KMS-11 (cell line): ENCODE data around the gene PPP2R5A.
"Not testable (repeated sequence)": the region's sequence is repeated elsewhere in the genome, so short reads cannot be mapped to it uniquely, and the experiment has no call there.

Experiments
- H2AFZ ChIP-seq: fragments of 200-600 bp; sonication (generic); 2 replicates; pipeline ENCODE4 v1.6.1; 2016; ENCODE audit warnings: antibody characterized with exemption, mixed run types, low read depth
- H3K27ac ChIP-seq: fragments of 200-600 bp; sonication (generic); 2 replicates; pipeline ENCODE4 v1.6.1; 2016; ENCODE audit warnings: mild to moderate bottlenecking, mixed run types
- H3K27me3 ChIP-seq: fragments of 200-600 bp; sonication (generic); 2 replicates; pipeline ENCODE4 v1.6.1; 2017; ENCODE audit warnings: mild to moderate bottlenecking, low read depth, mixed run types, moderate library complexity; ENCODE audit not compliant: insufficient read depth
- H3K36me3 ChIP-seq: fragments of 200-600 bp; sonication (generic); 2 replicates; pipeline ENCODE4 v1.6.1; 2017; ENCODE audit warnings: mild to moderate bottlenecking, mixed run types; ENCODE audit not compliant: insufficient read depth
- H3K4me1 ChIP-seq: fragments of 200-600 bp; sonication (generic); 2 replicates; pipeline ENCODE4 v1.6.1; 2016; ENCODE audit warnings: mild to moderate bottlenecking, low read depth, mixed run types; ENCODE audit not compliant: poor library complexity, severe bottlenecking
- H3K4me2 ChIP-seq: fragments of 200-600 bp; sonication (generic); 2 replicates; pipeline ENCODE4 v1.7.0; 2016; ENCODE audit warnings: mild to moderate bottlenecking, mixed run types
- H3K4me3 ChIP-seq: fragments of 200-600 bp; sonication (generic); IDR thresholded peaks from 2 replicates; pipeline ENCODE4 v1.6.1; 2017; ENCODE audit warnings: low read depth, low read length, mixed read lengths; ENCODE audit not compliant: insufficient read depth
- H3K79me2 ChIP-seq: fragments of 200-600 bp; sonication (generic); 2 replicates; pipeline ENCODE4 v1.6.1; 2016; ENCODE audit warnings: low read depth, mixed run types; ENCODE audit not compliant: insufficient read depth
- H3K9ac ChIP-seq: fragments of 200-600 bp; sonication (generic); 2 replicates; pipeline ENCODE4 v1.6.1; 2016; ENCODE audit warnings: mild to moderate bottlenecking, mixed run types
- H4K20me1 ChIP-seq: fragments of 200-600 bp; sonication (generic); 2 replicates; pipeline ENCODE4 v1.6.1; 2016; ENCODE audit warnings: mild to moderate bottlenecking, mixed run types; ENCODE audit not compliant: insufficient read depth
- TF ChIP-seq, protein P1 (sequence below): fragments of 200-600 bp; sonication (generic); conservative IDR thresholded peaks from 2 replicates; pipeline ENCODE4 v1.6.1; 2017; ENCODE audit warnings: low read depth, mild to moderate bottlenecking, antibody characterized with exemption, low read length, moderate library complexity, mixed read lengths

Gene PPP2R5A

GRCh38 chr1:212388985-212389716 is 103.9 kb downstream of the PPP2R5A start:
- Histone ChIP-seq H3K4me2 (no peak overlapping the region), H3K4me3 (no peak overlapping the region), H3K9ac (no peak overlapping the region), H3K79me2 (no peaks in the 10 kb centered on the region), H3K4me1 (no peaks in the 10 kb centered on the region), H3K27me3 (no peaks in the 10 kb centered on the region), H3K27ac (no peak overlapping the region), H4K20me1 (no peaks in the 10 kb centered on the region), H2AFZ (no peak overlapping the region), H3K36me3 (no peaks in the 10 kb centered on the region; the same call in 1 of the 2 replicates)
- TF ChIP-seq, protein P1, sequence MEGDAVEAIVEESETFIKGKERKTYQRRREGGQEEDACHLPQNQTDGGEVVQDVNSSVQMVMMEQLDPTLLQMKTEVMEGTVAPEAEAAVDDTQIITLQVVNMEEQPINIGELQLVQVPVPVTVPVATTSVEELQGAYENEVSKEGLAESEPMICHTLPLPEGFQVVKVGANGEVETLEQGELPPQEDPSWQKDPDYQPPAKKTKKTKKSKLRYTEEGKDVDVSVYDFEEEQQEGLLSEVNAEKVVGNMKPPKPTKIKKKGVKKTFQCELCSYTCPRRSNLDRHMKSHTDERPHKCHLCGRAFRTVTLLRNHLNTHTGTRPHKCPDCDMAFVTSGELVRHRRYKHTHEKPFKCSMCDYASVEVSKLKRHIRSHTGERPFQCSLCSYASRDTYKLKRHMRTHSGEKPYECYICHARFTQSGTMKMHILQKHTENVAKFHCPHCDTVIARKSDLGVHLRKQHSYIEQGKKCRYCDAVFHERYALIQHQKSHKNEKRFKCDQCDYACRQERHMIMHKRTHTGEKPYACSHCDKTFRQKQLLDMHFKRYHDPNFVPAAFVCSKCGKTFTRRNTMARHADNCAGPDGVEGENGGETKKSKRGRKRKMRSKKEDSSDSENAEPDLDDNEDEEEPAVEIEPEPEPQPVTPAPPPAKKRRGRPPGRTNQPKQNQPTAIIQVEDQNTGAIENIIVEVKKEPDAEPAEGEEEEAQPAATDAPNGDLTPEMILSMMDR: no peak

DNA sequence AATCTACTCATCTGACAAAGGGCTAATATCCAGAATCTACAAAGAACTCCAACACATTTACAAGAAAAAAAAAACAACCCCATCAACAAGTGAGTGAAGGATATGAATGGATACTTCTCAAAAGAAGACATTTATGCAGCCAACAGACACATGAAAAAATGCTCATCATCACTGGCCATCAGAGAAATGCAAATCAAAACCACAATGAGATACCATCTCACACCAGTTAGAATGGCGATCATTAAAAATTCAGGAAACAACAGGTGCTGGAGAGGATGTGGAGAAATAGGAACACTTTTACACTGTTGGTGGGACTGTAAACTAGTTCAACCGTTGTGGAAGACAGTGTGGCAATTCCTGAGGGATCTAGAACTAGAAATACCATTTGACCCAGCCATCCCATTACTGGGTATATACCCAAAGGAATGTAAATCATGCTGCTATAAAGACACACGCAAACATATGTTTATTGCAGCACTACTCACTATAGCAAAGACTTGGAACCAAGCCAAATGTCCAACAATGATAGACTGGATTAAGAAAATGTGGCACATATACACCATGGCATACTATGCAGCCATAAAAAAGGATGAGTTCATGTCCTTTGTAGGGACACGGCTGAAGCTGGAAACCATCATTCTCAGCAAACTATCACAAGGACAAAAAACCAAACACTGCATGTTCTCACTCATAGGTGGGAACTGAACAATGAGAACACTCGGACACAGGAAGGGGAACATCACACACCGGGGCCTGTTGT is 110.6 kb downstream of the PPP2R5A start:
- H3K79me2 ChIP-seq, H3K4me2 ChIP-seq, H2AFZ ChIP-seq, H3K27ac ChIP-seq, H4K20me1 ChIP-seq, H3K4me3 ChIP-seq, H3K27me3 ChIP-seq, H3K4me1 ChIP-seq, H3K9ac ChIP-seq, H3K36me3 ChIP-seq: not testable (repeated sequence)

DNA sequence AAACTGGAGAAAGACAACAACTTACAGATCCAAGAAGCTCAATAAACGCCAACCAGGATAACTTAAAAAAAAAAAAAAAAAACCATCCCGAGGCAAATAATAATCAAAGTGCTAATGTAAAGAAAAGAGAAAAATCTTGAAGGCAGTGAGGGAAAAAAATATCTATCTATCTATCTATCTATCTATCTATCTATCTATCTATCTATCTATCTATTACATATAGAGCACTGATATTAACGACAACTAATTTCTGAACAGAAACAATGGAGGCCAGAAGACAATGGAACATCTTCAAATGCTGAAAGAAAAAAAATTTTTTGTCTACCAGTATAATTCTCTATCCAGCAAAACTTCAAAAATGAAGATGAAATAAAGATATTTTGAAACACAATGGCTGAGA is 111.4 kb downstream of the PPP2R5A start:
- TF ChIP-seq, protein P1: no peak
- H3K36me3 ChIP-seq: no peaks in the 10 kb centered on the region
- no peak overlapping the region for H3K27ac ChIP-seq

GRCh38 chr1:212397171-212397570 is 112.0 kb downstream of the PPP2R5A start:
- H4K20me1 ChIP-seq: no peaks in the 10 kb centered on the region
- TF ChIP-seq, protein P1: no peak
- H3K27ac ChIP-seq: no peak overlapping the region
- no peak overlapping the region for H2AFZ ChIP-seq
- H3K36me3 ChIP-seq: no peaks in the 10 kb centered on the region
- H3K27me3 ChIP-seq: no peaks in the 10 kb centered on the region
- H3K9ac ChIP-seq: no peak overlapping the region
- H3K79me2 ChIP-seq: no peaks in the 10 kb centered on the region
- no peak overlapping the region for H3K4me3 ChIP-seq
- H3K4me1 ChIP-seq: no peaks in the 10 kb centered on the region
- no peak overlapping the region for H3K4me2 ChIP-seq

More for the DNA sequence above, 111.4 kb downstream of the PPP2R5A start:
- H2AFZ ChIP-seq: no peak overlapping the region
- no peaks in the 10 kb centered on the region for H3K4me1 ChIP-seq
- no peaks in the 10 kb centered on the region for H3K79me2 ChIP-seq
- no peak overlapping the region for H3K4me2 ChIP-seq
- H3K9ac ChIP-seq: no peak overlapping the region
- H3K27me3 ChIP-seq: no peaks in the 10 kb centered on the region
- H4K20me1 ChIP-seq: no peaks in the 10 kb centered on the region
- H3K4me3 ChIP-seq: no peak overlapping the region

DNA sequence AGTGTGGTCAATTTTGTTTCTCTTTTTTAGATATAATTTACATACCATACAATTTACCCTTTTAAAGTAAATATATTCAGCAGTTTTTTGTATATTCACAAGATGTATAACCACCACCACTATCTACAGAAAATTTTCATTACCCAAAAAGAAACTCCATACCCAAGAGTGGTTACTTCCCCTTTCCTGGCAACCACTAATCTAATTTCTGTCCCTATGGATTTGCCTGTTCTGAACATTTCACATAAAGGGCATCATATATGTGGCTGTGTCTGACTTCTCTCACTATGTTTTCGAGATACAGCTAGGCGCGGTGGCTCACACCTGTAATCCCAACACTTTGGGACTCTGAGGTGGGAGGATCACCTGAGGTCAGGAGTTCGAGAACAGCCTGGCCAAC is 115.8 kb downstream of the PPP2R5A start:
- no peak overlapping the region for H2AFZ ChIP-seq
- H3K9ac ChIP-seq: no peak overlapping the region
- H3K27ac ChIP-seq: no peak overlapping the region
- H3K4me3 ChIP-seq: no peak overlapping the region
- no peaks in the 10 kb centered on the region for H3K27me3 ChIP-seq
- no peaks in the 10 kb centered on the region for H4K20me1 ChIP-seq
- TF ChIP-seq, protein P1: no peak
- H3K36me3 ChIP-seq: no peaks in the 10 kb centered on the region
- H3K79me2 ChIP-seq: no peaks in the 10 kb centered on the region
- H3K4me2 ChIP-seq: no peak overlapping the region
- no peaks in the 10 kb centered on the region for H3K4me1 ChIP-seq
